ENCODE data around the gene DRICH1.
"Not testable (repeated sequence)": the region's sequence is repeated elsewhere in the genome, so short reads cannot be mapped to it uniquely, and the experiment has no call there.

DRICH1 gene

GRCh38 chr22:23565915-23566704 is 66.0 kb downstream of the DRICH1 start:
- DNase-seq: no peak

- no peak for DNase-seq
Measured at GRCh38 chr22:23565305-23565914, 66.7 kb downstream of the DRICH1 start.

- DNase-seq: no peak
Measured at GRCh38 chr22:23564276-23564675, 67.8 kb downstream of the DRICH1 start.

- DNase-seq: no peak
Measured at GRCh38 chr22:23563111-23563510, 69.0 kb downstream of the DRICH1 start.

- DNase-seq: no peak
Measured at GRCh38 chr22:23562186-23562585, 69.9 kb downstream of the DRICH1 start.

GRCh38 chr22:23561025-23561510 is 71.1 kb downstream of the DRICH1 start:
- DNase-seq: not testable (repeated sequence)

GRCh38 chr22:23560215-23560614 is 71.9 kb downstream of the DRICH1 start:
- not testable (repeated sequence) for DNase-seq

All from SW 1271 (cell line).